Activated T-helper 17 cell treated with anti-CD3 and anti-CD28 coated beads, Interleukin-2, amount 50 U/mL, for 72 hours (primary cell): ENCODE results near the gene ERC2. TPM values are rescaled to one million over a fixed set of nuclear protein-coding genes. Genes with fewer than 3 reads are reported as not detected.
"Not testable (repeated sequence)": the region's sequence is repeated elsewhere in the genome, so short reads cannot be mapped to it uniquely, and the experiment has no call there.

Experiments used
- ATAC-seq: fragments of 150-1000 bp; cut with Tn5 transposase; replicated peaks from 2 replicates; pipeline ENCODE4 v1.10.0; 2021; ENCODE audit warnings: mild to moderate bottlenecking, moderate library complexity
- H3K27ac Mint-ChIP-seq: one replicate; pipeline ENCODE4 v1.8.0; 2022; ENCODE audit warnings: mixed read lengths
- H3K27me3 Mint-ChIP-seq: one replicate; pipeline ENCODE4 v1.8.0; 2022; ENCODE audit warnings: mixed read lengths
- H3K36me3 Mint-ChIP-seq: one replicate; pipeline ENCODE4 v1.8.0; 2022; ENCODE audit warnings: low read depth, mild to moderate bottlenecking, mixed read lengths
- H3K4me1 Mint-ChIP-seq: one replicate; pipeline ENCODE4 v1.8.0; 2022; ENCODE audit warnings: mixed read lengths
- H3K4me3 Mint-ChIP-seq: one replicate; pipeline ENCODE4 v1.8.0; 2022; ENCODE audit warnings: mild to moderate bottlenecking, mixed read lengths
- H3K9me3 Mint-ChIP-seq: one replicate; pipeline ENCODE4 v1.8.0; 2022; ENCODE audit warnings: mixed read lengths
- total RNA-seq, 2 donors: library from RNA; stranded (reverse); gene quantifications; one replicate each; pipeline ENCODE4 v1.2.3, GENCODE V29; 2022

The ERC2 gene
- total RNA-seq, 2 donors from 2014 or later = not detected

DNA sequence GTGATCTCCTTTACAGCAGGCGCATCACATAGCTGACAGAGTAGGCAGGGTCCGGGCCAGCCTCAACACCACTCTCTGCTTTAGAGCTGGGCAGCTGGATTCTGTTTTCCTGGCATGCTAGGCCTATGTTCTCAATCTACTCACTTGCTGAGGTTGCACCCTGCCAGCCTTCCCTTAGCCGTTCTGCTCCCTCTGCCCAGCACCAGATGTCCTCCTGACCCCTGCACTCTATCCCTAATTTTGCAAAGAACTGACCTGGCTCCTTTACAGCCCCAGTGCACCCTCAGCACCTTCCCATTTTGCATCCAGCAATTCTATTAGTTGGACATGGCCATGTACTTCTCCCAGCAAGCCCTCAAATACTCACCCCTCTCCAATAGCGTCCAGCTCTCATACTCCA is 609.5 kb downstream of the ERC2 start:
- Mint-ChIP-seq H3K36me3 (no peaks in the 10 kb centered on the region), H3K4me3 (no peak overlapping the region), H3K27me3 (no peaks in the 10 kb centered on the region), H3K9me3 (no peaks in the 10 kb centered on the region), H3K27ac (no peak overlapping the region), H3K4me1 (no peaks in the 10 kb centered on the region)
- ATAC-seq = no peak

DNA sequence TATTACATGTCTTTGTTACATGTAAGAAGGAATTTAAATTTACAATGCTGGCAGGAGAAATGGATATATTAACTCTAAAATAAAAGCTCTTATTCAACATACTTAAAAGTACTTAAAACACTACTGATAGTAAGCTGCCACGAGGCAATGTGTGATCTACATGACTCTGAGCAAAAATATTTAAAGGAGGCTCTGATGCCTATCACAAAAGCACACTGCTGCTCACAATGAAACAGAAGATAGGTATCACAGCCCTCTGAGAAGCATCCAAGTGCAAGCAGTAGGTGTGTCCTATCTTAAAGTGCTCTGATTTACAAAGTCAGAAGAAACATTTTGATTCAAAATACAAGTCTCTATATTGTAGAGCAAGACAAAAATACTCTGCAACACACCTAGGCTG is 610.0 kb downstream of the ERC2 start:
- Mint-ChIP-seq H3K4me1 (no peaks in the 10 kb centered on the region), H3K9me3 (no peaks in the 10 kb centered on the region), H3K36me3 (no peaks in the 10 kb centered on the region), H3K4me3 (no peak overlapping the region), H3K27me3 (no peaks in the 10 kb centered on the region), H3K27ac (no peak overlapping the region)
- no peak for ATAC-seq

GRCh38 chr3:55857633-55858032 is 610.6 kb downstream of the ERC2 start:
- no peaks in the 10 kb centered on the region for H3K9me3 Mint-ChIP-seq
- ATAC-seq = no peak
- no peaks in the 10 kb centered on the region for H3K36me3 Mint-ChIP-seq
- H3K27ac Mint-ChIP-seq = no peak overlapping the region
- H3K4me1 Mint-ChIP-seq = no peaks in the 10 kb centered on the region
- no peak overlapping the region for H3K4me3 Mint-ChIP-seq
- no peaks in the 10 kb centered on the region for H3K27me3 Mint-ChIP-seq

DNA sequence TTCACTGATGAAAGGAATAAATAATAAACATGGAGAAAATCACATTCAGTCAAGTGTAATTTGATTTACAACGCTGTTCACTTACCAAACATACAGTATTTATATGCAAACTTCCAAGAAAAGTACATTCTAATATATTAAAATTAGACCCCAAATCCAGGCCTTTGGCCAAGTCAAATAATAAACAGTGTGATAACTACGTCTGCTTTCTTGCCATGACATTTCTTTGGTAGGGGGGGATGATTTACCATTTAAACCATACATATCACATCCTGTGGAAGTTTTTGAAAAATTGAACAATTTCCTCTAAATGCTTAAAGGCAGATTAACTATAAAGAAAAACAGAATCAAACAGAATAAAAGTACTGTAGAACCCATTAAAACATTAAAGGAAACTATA is 613.0 kb downstream of the ERC2 start:
- Mint-ChIP-seq H3K27me3 (no peaks in the 10 kb centered on the region), H3K36me3 (no peaks in the 10 kb centered on the region), H3K27ac (no peak overlapping the region), H3K4me3 (no peak overlapping the region), H3K9me3 (peaks cover 3% of the 10 kb centered on the region), H3K4me1 (no peaks in the 10 kb centered on the region)
- no peak for ATAC-seq

GRCh38 chr3:55854494-55854893 is 613.8 kb downstream of the ERC2 start:
- peaks cover 3% of the 10 kb centered on the region for H3K9me3 Mint-ChIP-seq
- H3K27ac Mint-ChIP-seq = no peak overlapping the region
- no peaks in the 10 kb centered on the region for H3K27me3 Mint-ChIP-seq
- ATAC-seq = no peak
- H3K36me3 Mint-ChIP-seq = no peaks in the 10 kb centered on the region
- H3K4me1 Mint-ChIP-seq = no peaks in the 10 kb centered on the region
- H3K4me3 Mint-ChIP-seq = no peak overlapping the region

DNA sequence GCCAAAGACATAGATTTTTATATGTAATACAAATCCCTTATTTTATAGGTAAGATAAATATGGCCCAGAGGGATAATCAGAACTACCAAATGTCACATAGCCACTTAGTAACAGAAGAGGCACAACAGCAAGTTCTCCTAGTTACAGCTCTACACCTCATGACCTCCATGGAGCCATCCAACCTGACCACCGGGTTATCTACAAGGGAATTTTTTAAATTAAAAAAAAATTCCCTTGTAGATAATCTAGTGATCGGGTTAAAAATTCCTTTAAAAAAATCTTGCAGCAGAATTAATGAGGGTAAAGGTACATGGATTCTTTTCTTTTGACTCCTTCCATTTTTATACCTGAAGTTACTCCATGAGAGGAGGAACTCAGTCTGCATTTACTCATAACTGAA is 615.9 kb downstream of the ERC2 start:
- Mint-ChIP-seq H3K4me3 (no peak overlapping the region), H3K27me3 (no peaks in the 10 kb centered on the region)

GRCh38 chr3:55842204-55842603 is 626.1 kb downstream of the ERC2 start:
- H3K36me3 Mint-ChIP-seq = no peaks in the 10 kb centered on the region
- no peaks in the 10 kb centered on the region for H3K27me3 Mint-ChIP-seq
- H3K9me3 Mint-ChIP-seq = peaks cover 11% of the 10 kb centered on the region
- no peaks in the 10 kb centered on the region for H3K4me1 Mint-ChIP-seq
- H3K4me3 Mint-ChIP-seq = no peak overlapping the region
- ATAC-seq = no peak
- H3K27ac Mint-ChIP-seq = no peak overlapping the region

More for the DNA sequence above, 615.9 kb downstream of the ERC2 start:
- Mint-ChIP-seq H3K9me3 (peaks cover 3% of the 10 kb centered on the region), H3K4me1 (no peaks in the 10 kb centered on the region), H3K27ac (no peak overlapping the region), H3K36me3 (no peaks in the 10 kb centered on the region)
- no peak for ATAC-seq

GRCh38 chr3:55831876-55832275 is 636.4 kb downstream of the ERC2 start:
- H3K9me3 Mint-ChIP-seq, ATAC-seq, H3K4me3 Mint-ChIP-seq, H3K4me1 Mint-ChIP-seq, H3K27me3 Mint-ChIP-seq, H3K27ac Mint-ChIP-seq, H3K36me3 Mint-ChIP-seq: not testable (repeated sequence)

GRCh38 chr3:55828712-55829111 is 639.6 kb downstream of the ERC2 start:
- H3K36me3 Mint-ChIP-seq = no peaks in the 10 kb centered on the region
- H3K9me3 Mint-ChIP-seq = no peaks in the 10 kb centered on the region
- no peak overlapping the region for H3K27ac Mint-ChIP-seq
- ATAC-seq = no peak
- no peaks in the 10 kb centered on the region for H3K27me3 Mint-ChIP-seq
- no peak overlapping the region for H3K4me3 Mint-ChIP-seq
- no peaks in the 10 kb centered on the region for H3K4me1 Mint-ChIP-seq

- no peaks in the 10 kb centered on the region for H3K9me3 Mint-ChIP-seq
- ATAC-seq = no peak
- H3K27me3 Mint-ChIP-seq = no peaks in the 10 kb centered on the region
- H3K4me3 Mint-ChIP-seq = no peak overlapping the region
- no peaks in the 10 kb centered on the region for H3K36me3 Mint-ChIP-seq
- H3K27ac Mint-ChIP-seq = no peak overlapping the region
- no peaks in the 10 kb centered on the region for H3K4me1 Mint-ChIP-seq
Observed at GRCh38 chr3:55827786-55828185, 640.5 kb downstream of the ERC2 start.

DNA sequence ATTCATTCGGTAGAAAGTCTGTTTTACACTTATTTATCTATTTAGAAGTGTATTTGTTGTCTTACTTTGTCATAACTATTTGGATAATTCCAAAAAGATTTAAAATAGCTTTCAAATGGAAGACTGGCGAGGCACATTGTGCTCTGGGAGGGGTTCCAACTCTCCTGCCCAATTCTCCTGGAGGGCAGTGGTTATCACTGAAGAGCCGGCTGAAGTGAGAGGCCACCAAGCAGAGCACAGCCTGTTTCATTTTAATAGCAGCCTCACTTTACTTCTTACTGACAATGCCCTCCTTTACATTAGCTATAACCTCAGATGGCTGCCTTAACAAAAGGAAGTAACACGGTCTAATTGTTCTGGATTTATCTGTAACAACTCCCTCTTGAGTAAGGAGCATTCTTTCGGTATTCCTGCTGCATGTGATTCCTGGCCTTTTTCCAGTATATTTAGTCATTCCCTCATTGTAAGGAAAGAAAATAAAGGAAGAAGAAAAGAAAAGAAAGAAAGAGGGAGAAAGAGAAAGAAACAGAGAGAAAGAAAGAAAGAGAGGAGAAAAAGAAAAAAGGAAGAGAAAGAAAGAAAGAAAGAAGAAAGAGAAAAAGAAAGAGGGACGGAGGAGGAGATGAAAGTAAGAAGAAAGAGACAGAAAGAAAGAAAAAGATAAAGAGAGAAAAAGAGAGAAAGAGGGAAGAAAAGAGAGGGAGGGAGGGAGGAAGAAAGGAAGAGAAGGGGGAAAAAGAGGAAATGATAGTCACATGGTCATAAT is 641.4 kb downstream of the ERC2 start:
- no peaks in the 10 kb centered on the region for H3K9me3 Mint-ChIP-seq
- no peak for ATAC-seq
- no peak overlapping the region for H3K4me3 Mint-ChIP-seq
- H3K27me3 Mint-ChIP-seq = no peaks in the 10 kb centered on the region
- H3K36me3 Mint-ChIP-seq = no peaks in the 10 kb centered on the region
- no peaks in the 10 kb centered on the region for H3K4me1 Mint-ChIP-seq
- H3K27ac Mint-ChIP-seq = no peak overlapping the region

DNA sequence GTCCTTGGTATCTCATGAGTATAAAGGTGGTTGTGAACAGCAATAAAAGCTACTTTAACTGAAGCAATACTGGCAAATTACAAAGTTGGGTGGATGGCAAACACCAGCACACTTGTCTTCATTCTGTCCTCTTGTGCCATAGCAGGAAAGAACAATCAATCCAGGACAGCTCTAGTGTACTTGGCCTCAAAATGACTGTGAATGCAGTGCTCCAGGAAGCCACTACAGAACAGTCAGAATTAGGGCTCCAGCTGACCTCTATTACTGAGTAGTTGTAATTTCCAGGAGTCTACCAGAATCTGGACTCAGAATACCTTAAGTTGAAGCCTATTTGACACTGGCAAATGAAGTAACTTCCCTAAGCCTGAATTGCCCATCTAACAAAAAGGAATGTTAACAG is 642.2 kb downstream of the ERC2 start:
- Mint-ChIP-seq H3K9me3 (no peaks in the 10 kb centered on the region), H3K36me3 (no peaks in the 10 kb centered on the region), H3K27ac (no peak overlapping the region), H3K4me3 (no peak overlapping the region), H3K4me1 (no peaks in the 10 kb centered on the region), H3K27me3 (no peaks in the 10 kb centered on the region)
- no peak for ATAC-seq

DNA sequence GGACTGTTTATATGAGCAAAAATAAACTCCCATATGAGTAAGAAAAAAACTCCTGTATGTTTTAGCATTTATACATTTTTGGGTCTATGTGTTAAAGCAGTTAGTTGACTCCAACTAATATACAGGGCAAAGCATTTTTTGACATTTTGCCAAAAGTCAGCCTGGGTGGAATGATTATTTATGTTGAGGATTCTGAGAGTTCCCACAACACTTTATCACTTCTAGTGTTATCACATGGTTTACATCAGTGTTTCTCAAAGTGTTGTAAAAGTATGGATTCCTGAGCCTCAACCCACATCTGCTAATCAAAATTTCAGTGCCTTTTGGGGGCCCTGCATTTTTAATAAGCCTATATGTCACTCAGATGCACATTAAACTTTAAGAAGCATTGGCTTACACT is 643.9 kb downstream of the ERC2 start:
- no peaks in the 10 kb centered on the region for H3K4me1 Mint-ChIP-seq
- no peak overlapping the region for H3K27ac Mint-ChIP-seq
- no peak for ATAC-seq
- H3K36me3 Mint-ChIP-seq = no peaks in the 10 kb centered on the region
- H3K27me3 Mint-ChIP-seq = no peaks in the 10 kb centered on the region
- no peaks in the 10 kb centered on the region for H3K9me3 Mint-ChIP-seq
- H3K4me3 Mint-ChIP-seq = no peak overlapping the region

DNA sequence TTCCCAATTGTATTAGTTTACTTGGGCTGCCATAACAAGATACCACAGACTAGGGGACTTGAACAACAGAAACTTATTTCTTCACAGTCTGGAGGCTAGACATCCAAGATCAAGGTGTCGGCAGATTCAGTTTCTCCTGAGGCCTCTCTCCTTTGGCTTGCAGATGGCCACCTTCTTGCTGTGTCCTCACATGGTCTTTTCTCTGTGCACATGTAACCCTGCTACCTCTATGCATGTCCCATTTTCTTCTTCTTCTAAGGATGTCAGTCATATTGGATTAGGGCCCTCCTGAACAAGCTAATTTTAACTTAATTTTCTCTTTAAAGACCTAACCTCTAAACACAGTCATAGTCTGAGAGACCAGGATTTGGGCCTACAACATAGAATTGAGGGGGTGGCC is 644.4 kb downstream of the ERC2 start:
- Mint-ChIP-seq H3K36me3 (no peaks in the 10 kb centered on the region), H3K4me1 (no peaks in the 10 kb centered on the region), H3K27ac (no peak overlapping the region), H3K4me3 (no peak overlapping the region), H3K9me3 (no peaks in the 10 kb centered on the region), H3K27me3 (no peaks in the 10 kb centered on the region)
- no peak for ATAC-seq

DNA sequence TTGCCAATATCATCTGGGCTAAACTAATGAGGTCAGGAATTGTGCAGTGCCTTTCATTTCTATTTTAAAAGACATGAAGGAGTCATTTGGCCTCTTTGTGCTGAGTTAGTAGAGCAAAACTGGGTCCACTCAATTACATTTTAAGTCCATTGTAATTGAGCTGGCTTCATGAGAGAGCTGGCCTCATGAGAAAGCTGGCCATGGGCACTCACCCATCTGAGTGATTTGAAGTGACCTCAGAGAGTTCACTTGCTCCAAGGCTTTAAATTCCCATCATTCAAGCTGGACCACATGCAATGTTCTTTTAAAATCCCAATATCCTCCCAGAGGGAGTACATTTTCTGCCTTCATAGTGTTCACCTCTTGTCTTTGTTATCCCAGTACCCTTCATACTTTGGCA is 645.3 kb downstream of the ERC2 start:
- no peaks in the 10 kb centered on the region for H3K36me3 Mint-ChIP-seq
- H3K4me1 Mint-ChIP-seq = no peaks in the 10 kb centered on the region
- H3K9me3 Mint-ChIP-seq = no peaks in the 10 kb centered on the region
- H3K4me3 Mint-ChIP-seq = no peak overlapping the region
- H3K27ac Mint-ChIP-seq = no peak overlapping the region
- no peak for ATAC-seq
- H3K27me3 Mint-ChIP-seq = no peaks in the 10 kb centered on the region

GRCh38 chr3:55819005-55819404 is 649.3 kb downstream of the ERC2 start:
- Mint-ChIP-seq H3K36me3 (no peaks in the 10 kb centered on the region), H3K27ac (no peak overlapping the region), H3K4me3 (no peak overlapping the region), H3K27me3 (no peaks in the 10 kb centered on the region), H3K4me1 (no peaks in the 10 kb centered on the region), H3K9me3 (no peaks in the 10 kb centered on the region)
- ATAC-seq = no peak
